K562 (cell line): ENCODE results near the gene SLC16A6. TPM values are rescaled to one million over a fixed set of nuclear protein-coding genes. Genes with fewer than 3 reads are reported as not detected.

ENCODE experiments used
- CBFB ChIP-seq: sonication (generic); formaldehyde crosslinking; IDR thresholded peaks from 2 replicates; pipeline ENCODE4 v1.4.0; 2020; ENCODE audit warnings: mild to moderate bottlenecking, missing genetic modification reagents
- ESRRA ChIP-seq: fragments of 450-650 bp; IDR thresholded peaks from 2 replicates; pipeline ENCODE4 v1.6.1; 2014; ENCODE audit warnings: low read depth, mild to moderate bottlenecking, moderate library complexity, borderline replicate concordance
- ETS2 ChIP-seq: IDR thresholded peaks from 2 replicates; pipeline ENCODE4 v1.6.1; 2016; ENCODE audit warnings: borderline replicate concordance, missing genetic modification characterization, mild to moderate bottlenecking, moderate library complexity, missing compliant biosample characterization; ENCODE audit not compliant: poor library complexity, severe bottlenecking
- HEY1 ChIP-seq: fragments of 250-450 bp; sonication (Bioruptor Pico); IDR thresholded peaks from 2 replicates; pipeline ENCODE4 v1.5.0; 2020; ENCODE audit warnings: mild to moderate bottlenecking, moderate library complexity, borderline replicate concordance
- NFIX ChIP-seq: fragments of 250-450 bp; sonication (Bioruptor Pico); IDR thresholded peaks from 2 replicates; pipeline ENCODE4 v1.4.0; 2020; ENCODE audit warnings: low read depth, mild to moderate bottlenecking, moderate library complexity
- PKNOX1 ChIP-seq: fragments of 450-650 bp; IDR thresholded peaks from 2 replicates; pipeline ENCODE4 v1.6.1; 2016
- RBM25 ChIP-seq: fragments of 200-400 bp; formaldehyde crosslinking; IDR thresholded peaks from 2 replicates; pipeline ENCODE4 v1.6.1; 2018; ENCODE audit warnings: low read length, low read depth, moderate library complexity; ENCODE audit not compliant: severe bottlenecking
- REST ChIP-seq, 2 experiments: fragments of 450-650 bp; formaldehyde crosslinking in 1 of 2; IDR thresholded peaks; 2 replicates each; pipeline versions ENCODE4 v1.4.0 to v1.6.1; 2014 to 2020; ENCODE audit warnings: mild to moderate bottlenecking in 2 of 2, borderline replicate concordance in 1 of 2, low read depth in 1 of 2
- RFX7 ChIP-seq: fragments of 250-450 bp; sonication (Bioruptor Pico); IDR thresholded peaks from 2 replicates; pipeline ENCODE4 v1.5.1; 2021; ENCODE audit warnings: mild to moderate bottlenecking
- ZNF785 ChIP-seq: fragments of 250-450 bp; sonication (Bioruptor Pico); IDR thresholded peaks from 2 replicates; pipeline ENCODE4 v1.4.0; 2020; ENCODE audit warnings: mild to moderate bottlenecking
- ZNF830 ChIP-seq: fragments of 250-450 bp; sonication (Bioruptor Pico); IDR thresholded peaks from 2 replicates; pipeline ENCODE4 v1.5.0; 2021; ENCODE audit warnings: mild to moderate bottlenecking
- polyA plus RNA-seq, 8 experiments: library from polyadenylated mRNA; depleted of rRNA in 4 of 8; stranded (reverse) in 5 of 8; unstranded in 3 of 8; fragments of >200 nt; fragmentation: Nextera tagmentation in 2 of 8; fragmentation: Illumina TruSeq in 1 of 8; extraction: Ambion mirVana in 2 of 8; extraction: Trizol in 1 of 8; gene quantifications; 2 replicates each; pipeline versions ENCODE4 v1.2.1 to v1.2.3, GENCODE V29; 2011 to 2014; ENCODE audit warnings: inconsistent platforms in 1 of 8, missing spikeins in 1 of 8
- total RNA-seq, 7 experiments: library from RNA; depleted of rRNA in 6 of 7; stranded (reverse); fragments of >200 nt in 6 of 7; fragmentation: Illumina TruSeq in 2 of 7; extraction: Trizol in 2 of 7; gene quantifications; 2 replicates each; pipeline versions ENCODE4 v1.2.1 to v1.2.3, GENCODE V29; 2011 to 2021; ENCODE audit warnings: low replicate concordance in 1 of 7
- TF ChIP-seq, protein P1 (sequence below), 2 experiments: fragments of 450-650 bp in 1 of 2; IDR thresholded peaks; 2 replicates each; pipeline ENCODE4 v1.6.1; 2011 to 2017; ENCODE audit warnings: low read depth in 2 of 2, antibody characterized with exemption in 1 of 2, borderline replicate concordance in 1 of 2, low read length in 1 of 2, mild to moderate bottlenecking in 1 of 2, mixed read lengths in 1 of 2; ENCODE audit not compliant: control insufficient read depth in 1 of 2

Gene SLC16A6
- total and polyA plus RNA-seq, 9 of the 15 experiments (the other 6 are each of a cell fraction or from before 2014, with no cell fraction given): 0.05 to 0.31 (median 0.15) TPM

GRCh38 chr17:68247445-68248198, 43.3 kb downstream of the SLC16A6 start, which contains the start of gene AMZ2 (continued):
- TF ChIP-seq, protein P1, sequence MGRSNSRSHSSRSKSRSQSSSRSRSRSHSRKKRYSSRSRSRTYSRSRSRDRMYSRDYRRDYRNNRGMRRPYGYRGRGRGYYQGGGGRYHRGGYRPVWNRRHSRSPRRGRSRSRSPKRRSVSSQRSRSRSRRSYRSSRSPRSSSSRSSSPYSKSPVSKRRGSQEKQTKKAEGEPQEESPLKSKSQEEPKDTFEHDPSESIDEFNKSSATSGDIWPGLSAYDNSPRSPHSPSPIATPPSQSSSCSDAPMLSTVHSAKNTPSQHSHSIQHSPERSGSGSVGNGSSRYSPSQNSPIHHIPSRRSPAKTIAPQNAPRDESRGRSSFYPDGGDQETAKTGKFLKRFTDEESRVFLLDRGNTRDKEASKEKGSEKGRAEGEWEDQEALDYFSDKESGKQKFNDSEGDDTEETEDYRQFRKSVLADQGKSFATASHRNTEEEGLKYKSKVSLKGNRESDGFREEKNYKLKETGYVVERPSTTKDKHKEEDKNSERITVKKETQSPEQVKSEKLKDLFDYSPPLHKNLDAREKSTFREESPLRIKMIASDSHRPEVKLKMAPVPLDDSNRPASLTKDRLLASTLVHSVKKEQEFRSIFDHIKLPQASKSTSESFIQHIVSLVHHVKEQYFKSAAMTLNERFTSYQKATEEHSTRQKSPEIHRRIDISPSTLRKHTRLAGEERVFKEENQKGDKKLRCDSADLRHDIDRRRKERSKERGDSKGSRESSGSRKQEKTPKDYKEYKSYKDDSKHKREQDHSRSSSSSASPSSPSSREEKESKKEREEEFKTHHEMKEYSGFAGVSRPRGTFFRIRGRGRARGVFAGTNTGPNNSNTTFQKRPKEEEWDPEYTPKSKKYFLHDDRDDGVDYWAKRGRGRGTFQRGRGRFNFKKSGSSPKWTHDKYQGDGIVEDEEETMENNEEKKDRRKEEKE (IDR thresholded peaks at IDR 0.05; ENCODE audit: borderline replicate concordance in 1 of 2, control insufficient read depth in 1 of 2, low read depth in 2 of 2, low read length in 1 of 2): no peak
- TF ChIP-seq NFIX (CRISPR knock-in tag) (no peak), CBFB (peak; percentile 51; the same call in 1 of the 2 replicates), HEY1 (CRISPR knock-in tag) (no peak), ETS2 (tag) (no peak), ESRRA (no peak), RBM25 (no peak), PKNOX1 (no peak), ZNF785 (no peak), RFX7 (no peak), ZNF830 (CRISPR knock-in tag) (no peak), REST (IDR thresholded peaks at IDR 0.05; ENCODE audit: borderline replicate concordance) (no peak; the same call in 1 of the 2 replicates), REST (CRISPR knock-in tag; IDR thresholded peaks at IDR 0.05; ENCODE audit: low read depth) (no peak)
